RWPE2 (cell line): Measurements from ENCODE around the gene TECTA.

Source experiments
- ATAC-seq: fragments of 200-7000 bp; cut with Tn5 transposase; 3 replicates; pipeline ENCODE4 v1.9.1; 2021; ENCODE audit warnings: low read depth
- DNase-seq: peaks from one replicate; pipeline ENCODE4 v3.0.0-alpha.2; 2020; ENCODE audit warnings: low spot score
- H3K27ac ChIP-seq: fragments of 450-650 bp; 2 replicates; pipeline ENCODE4 v1.5.1; 2017; ENCODE audit warnings: mild to moderate bottlenecking; ENCODE audit not compliant: poor library complexity, severe bottlenecking
- H3K27me3 ChIP-seq: fragments of 250-450 bp; sonication (Bioruptor Pico); 2 replicates; pipeline ENCODE4 v1.5.1; 2021; ENCODE audit warnings: mild to moderate bottlenecking, moderate library complexity; ENCODE audit not compliant: insufficient read depth, poor library complexity, severe bottlenecking
- H3K36me3 ChIP-seq: fragments of 250-450 bp; sonication (Bioruptor Pico); 2 replicates; pipeline ENCODE4 v1.5.1; 2020; ENCODE audit warnings: low read depth, mild to moderate bottlenecking, moderate library complexity
- H3K4me1 ChIP-seq: fragments of 250-450 bp; sonication (Bioruptor Pico); 2 replicates; pipeline ENCODE4 v1.5.1; 2021; ENCODE audit warnings: mild to moderate bottlenecking, moderate library complexity; ENCODE audit not compliant: insufficient read depth, poor library complexity, severe bottlenecking
- H3K4me3 ChIP-seq: fragments of 250-450 bp; sonication (Bioruptor Pico); 2 replicates; pipeline ENCODE4 v1.5.1; 2021; ENCODE audit warnings: mild to moderate bottlenecking, moderate library complexity; ENCODE audit not compliant: severe bottlenecking
- H3K9me3 ChIP-seq: fragments of 250-450 bp; sonication (Bioruptor Pico); 2 replicates; pipeline ENCODE4 v1.5.1; 2021; ENCODE audit warnings: mild to moderate bottlenecking, moderate library complexity; ENCODE audit not compliant: severe bottlenecking
- TF ChIP-seq, protein P1 (sequence below): fragments of 450-650 bp; IDR thresholded peaks from one replicate; pipeline ENCODE4 v1.5.1; 2017; ENCODE audit warnings: mild to moderate bottlenecking, moderate library complexity; ENCODE audit not compliant: poor library complexity, severe bottlenecking

The TECTA gene

DNA sequence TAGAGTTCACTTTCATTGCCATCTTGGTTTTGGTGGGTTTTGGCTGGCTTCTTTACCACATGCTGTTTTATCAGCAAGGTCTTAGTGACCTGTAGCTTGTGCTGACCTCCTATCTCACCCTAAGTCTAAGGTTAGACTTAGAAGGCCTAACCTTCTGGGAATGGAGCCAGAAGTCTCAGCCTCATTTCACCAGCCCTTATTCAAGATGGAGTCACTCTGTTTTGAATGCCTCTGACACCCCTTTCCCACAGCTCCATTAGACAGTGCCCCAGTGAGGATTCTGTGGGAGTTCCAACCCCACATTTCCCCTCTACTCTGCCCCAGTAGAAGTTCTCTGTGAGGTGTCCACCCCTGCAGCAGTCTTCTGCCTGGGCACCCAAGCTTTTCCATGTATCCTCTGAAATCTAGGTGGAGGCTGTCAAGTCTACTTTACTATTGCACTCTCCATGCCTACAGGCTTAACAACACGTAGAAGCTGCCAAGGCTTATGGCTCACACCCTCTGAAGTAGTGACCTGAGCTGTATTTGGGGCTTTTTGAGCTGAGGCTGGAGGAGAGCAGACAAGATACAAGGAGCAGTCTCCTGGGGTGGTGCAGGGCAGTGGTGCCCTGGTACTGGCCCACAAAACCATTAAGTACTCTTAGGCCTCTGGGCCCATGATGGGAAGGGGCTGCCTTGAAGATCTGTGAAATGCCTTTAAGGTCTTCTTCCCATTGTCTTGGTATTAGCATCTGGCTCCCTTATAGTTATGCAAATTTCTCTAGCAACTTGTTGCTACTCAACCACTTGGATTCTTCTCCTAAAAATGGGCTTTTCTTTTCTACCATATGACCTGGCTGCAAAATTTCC, 125.6 kb downstream of the TECTA start:
- ATAC-seq (no peak), DNase-seq (no peak)
- no peaks in the 10 kb centered on the region for H3K9me3 ChIP-seq
- H3K27ac ChIP-seq = no peak overlapping the region
- no peak overlapping the region for H3K4me3 ChIP-seq
- H3K36me3 ChIP-seq = no peaks in the 10 kb centered on the region
- H3K4me1 ChIP-seq = no peaks in the 10 kb centered on the region
- peaks cover 8% of the 10 kb centered on the region for H3K27me3 ChIP-seq
- TF ChIP-seq, protein P1, sequence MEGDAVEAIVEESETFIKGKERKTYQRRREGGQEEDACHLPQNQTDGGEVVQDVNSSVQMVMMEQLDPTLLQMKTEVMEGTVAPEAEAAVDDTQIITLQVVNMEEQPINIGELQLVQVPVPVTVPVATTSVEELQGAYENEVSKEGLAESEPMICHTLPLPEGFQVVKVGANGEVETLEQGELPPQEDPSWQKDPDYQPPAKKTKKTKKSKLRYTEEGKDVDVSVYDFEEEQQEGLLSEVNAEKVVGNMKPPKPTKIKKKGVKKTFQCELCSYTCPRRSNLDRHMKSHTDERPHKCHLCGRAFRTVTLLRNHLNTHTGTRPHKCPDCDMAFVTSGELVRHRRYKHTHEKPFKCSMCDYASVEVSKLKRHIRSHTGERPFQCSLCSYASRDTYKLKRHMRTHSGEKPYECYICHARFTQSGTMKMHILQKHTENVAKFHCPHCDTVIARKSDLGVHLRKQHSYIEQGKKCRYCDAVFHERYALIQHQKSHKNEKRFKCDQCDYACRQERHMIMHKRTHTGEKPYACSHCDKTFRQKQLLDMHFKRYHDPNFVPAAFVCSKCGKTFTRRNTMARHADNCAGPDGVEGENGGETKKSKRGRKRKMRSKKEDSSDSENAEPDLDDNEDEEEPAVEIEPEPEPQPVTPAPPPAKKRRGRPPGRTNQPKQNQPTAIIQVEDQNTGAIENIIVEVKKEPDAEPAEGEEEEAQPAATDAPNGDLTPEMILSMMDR = no peak

DNA sequence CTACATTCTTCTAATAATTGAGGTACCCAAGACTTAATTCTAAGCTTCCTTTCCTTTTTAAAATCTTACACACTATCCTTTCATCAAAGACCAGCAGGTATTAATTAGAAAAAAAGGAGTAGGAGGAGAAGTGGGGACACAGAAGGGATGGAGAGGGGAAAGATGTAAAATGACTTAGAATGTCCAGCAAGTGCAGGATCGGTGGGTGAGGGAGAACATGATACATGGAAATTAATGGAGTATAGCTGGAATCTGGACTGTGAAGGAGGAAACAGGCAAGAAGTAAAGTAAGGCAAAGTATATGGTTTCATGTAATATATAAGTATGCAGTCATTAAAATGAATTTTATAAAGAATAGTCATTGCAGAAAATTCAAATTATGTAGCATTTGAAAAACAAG, 127.8 kb downstream of the TECTA start:
- ATAC-seq (no peak), DNase-seq (no peak)
- Histone ChIP-seq H3K4me1 (no peaks in the 10 kb centered on the region), H3K4me3 (no peak overlapping the region), H3K27me3 (peaks cover 8% of the 10 kb centered on the region), H3K9me3 (no peaks in the 10 kb centered on the region), H3K36me3 (no peaks in the 10 kb centered on the region), H3K27ac (no peak overlapping the region)
- TF ChIP-seq, protein P1 = no peak

DNA sequence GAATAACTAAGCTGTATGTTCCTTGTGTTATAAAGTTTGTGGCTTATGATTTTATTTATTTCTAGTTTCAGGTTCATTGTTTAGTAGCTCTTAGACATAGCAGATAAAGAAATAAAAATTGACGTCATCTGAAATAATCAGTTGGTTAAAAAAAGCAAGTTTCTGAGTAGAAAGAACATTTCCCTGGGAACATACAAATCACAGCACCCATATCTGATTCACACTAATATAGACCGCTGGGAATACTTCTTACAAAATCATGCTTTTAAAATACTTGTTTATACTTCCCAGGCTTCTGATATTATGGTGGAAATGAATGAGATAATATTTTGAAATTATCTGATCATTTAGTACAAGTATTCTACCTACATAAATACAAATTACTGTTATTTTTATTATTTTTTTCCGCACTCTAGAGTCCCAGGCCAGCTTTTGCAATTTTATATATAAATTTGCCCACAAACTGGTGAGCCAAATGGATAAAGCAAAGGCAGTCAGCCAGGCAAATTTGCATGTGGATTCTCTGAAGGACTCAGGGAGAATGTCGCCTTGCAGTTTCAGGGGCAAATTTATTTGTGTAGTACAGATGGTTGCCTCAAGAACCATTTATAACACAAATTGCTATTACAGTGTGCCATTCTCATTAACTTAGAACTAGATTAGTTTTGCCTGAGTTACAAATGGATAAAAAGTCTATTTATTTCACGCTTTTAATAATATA, 128.6 kb downstream of the TECTA start:
- H3K9me3 ChIP-seq = no peaks in the 10 kb centered on the region
- DNase-seq (no peak), ATAC-seq (no peak)
- TF ChIP-seq, protein P1 = no peak
- no peaks in the 10 kb centered on the region for H3K4me1 ChIP-seq
- H3K4me3 ChIP-seq = no peak overlapping the region
- peaks cover 8% of the 10 kb centered on the region for H3K27me3 ChIP-seq
- H3K27ac ChIP-seq = no peak overlapping the region
- no peaks in the 10 kb centered on the region for H3K36me3 ChIP-seq

DNA sequence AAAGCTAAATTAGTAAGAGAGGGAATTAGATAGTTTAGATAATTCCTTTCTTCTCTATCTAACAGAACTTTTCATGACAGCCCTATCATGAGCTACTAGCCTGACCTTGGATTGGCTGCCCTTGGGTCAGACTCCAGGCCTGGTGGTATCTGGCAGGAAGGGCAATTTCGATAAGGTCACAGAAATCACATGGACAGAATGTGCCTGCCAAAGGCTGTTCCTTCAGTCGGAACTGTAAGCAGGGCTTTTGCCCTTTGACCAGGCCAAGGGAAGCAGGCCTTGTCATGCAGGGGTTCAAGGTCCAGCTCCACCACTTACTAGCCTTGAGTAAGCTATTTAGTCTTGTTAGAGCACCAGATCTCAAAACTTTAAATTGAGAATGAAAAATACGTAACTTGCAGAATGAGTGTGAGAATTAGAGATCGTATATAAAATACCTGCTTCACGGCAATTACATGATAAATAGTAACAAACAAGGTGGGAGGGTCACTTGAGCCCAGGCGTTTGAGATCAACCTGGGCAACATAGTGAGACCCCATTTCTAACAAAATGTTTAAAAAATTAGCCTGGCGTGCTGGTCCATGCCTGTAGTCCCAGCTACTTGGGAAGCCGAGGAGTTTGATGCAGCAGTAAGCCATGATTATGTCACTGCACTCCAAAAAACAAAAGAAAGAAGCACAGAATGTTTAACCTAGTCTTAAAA, 130.7 kb downstream of the TECTA start:
- peaks cover 8% of the 10 kb centered on the region for H3K27me3 ChIP-seq
- TF ChIP-seq, protein P1 = no peak
- H3K27ac ChIP-seq = no peak overlapping the region
- H3K9me3 ChIP-seq = no peaks in the 10 kb centered on the region
- peaks cover 7% of the 10 kb centered on the region for H3K4me1 ChIP-seq
- no peak overlapping the region for H3K4me3 ChIP-seq
- DNase-seq (no peak), ATAC-seq (no peak)
- no peaks in the 10 kb centered on the region for H3K36me3 ChIP-seq
